ENCODE results near the gene CPLX4. TPM values are rescaled to one million over a fixed set of nuclear protein-coding genes. Genes with fewer than 3 reads are reported as not detected.

Gene CPLX4
- total RNA-seq (0.05 TPM), polyA plus RNA-seq (0.05 TPM)
- long read RNA-seq, donor 1 = 0 reads
- long read RNA-seq, donor 2 = 0 reads
- long read RNA-seq, donor 3 = 0 reads
- long read RNA-seq, donor 4 = 0 reads
- long read RNA-seq, donor 5 = 0 reads
- long read RNA-seq, donor 6 = 0 reads
- long read RNA-seq, donor 7 = 0 reads
- long read RNA-seq, donor 8 = 0 reads
- long read RNA-seq, donor 9 = 0 reads
- long read RNA-seq, donor 10 = 0 reads

GRCh38 chr18:59318460-59319050 lies at the start of gene CPLX4:
Gene CPLX4 (minus strand): TSS chr18:59318649. CDS start chr18:59318462, 187 bp downstream.
- Histone ChIP-seq H3K27ac (ENCODE audit: low read depth in 1 of 2, low read length in 1 of 2) (no peak within 1 kb of the TSS), H3K4me1 (ENCODE audit: control insufficient read depth in 2 of 2, insufficient read depth in 2 of 2, low read length in 2 of 2) (no peaks in the 10 kb centered on the region), H3K27me3 (ENCODE audit: control insufficient read depth in 2 of 2, insufficient read depth in 1 of 2, low read length in 1 of 2) (no peaks in the 10 kb centered on the region), H3K4me3 (ENCODE audit: low read length in 2 of 2) (no peak within 1 kb of the TSS), H3K36me3 (ENCODE audit: control insufficient read depth in 2 of 2, insufficient read depth in 2 of 2, low read length in 1 of 2) (no peaks in the 10 kb centered on the region), H3K9me3 (ENCODE audit: control insufficient read depth in 2 of 2, insufficient read depth in 1 of 2, low read length in 1 of 2) (no peaks in the 10 kb centered on the region)
- no peak for DNase-seq (ENCODE audit: low read depth in 6 of 9, low spot score in 9 of 9)
- 97% methylated on average over 4 of the region's 4 CpGs for WGBS

GRCh38 chr18:59360381-59360780 lies 41.9 kb upstream of the CPLX4 start:
- Histone ChIP-seq H3K27me3 (ENCODE audit: control insufficient read depth in 2 of 2, insufficient read depth in 1 of 2, low read length in 1 of 2) (peaks cover 5 to 7% of the 10 kb centered on the region in 2 donors), H3K27ac (ENCODE audit: low read depth in 1 of 2, low read length in 1 of 2) (no peak overlapping the region), H3K9me3 (ENCODE audit: control insufficient read depth in 2 of 2, insufficient read depth in 1 of 2, low read length in 1 of 2) (no peaks in the 10 kb centered on the region), H3K4me3 (ENCODE audit: low read length in 2 of 2) (no peak overlapping the region), H3K4me1 (ENCODE audit: control insufficient read depth in 2 of 2, insufficient read depth in 2 of 2, low read length in 2 of 2) (peaks cover 4% of the 10 kb centered on the region in 2 donors), H3K36me3 (ENCODE audit: control insufficient read depth in 2 of 2, insufficient read depth in 2 of 2, low read length in 1 of 2) (peaks cover under 1 to 1% of the 10 kb centered on the region in 2 donors)
- 98% methylated on average over 3 of the region's 3 CpGs for WGBS
- no peak for DNase-seq (ENCODE audit: low read depth in 6 of 9, low spot score in 9 of 9)

- DNase-seq (ENCODE audit: low read depth in 6 of 9, low spot score in 9 of 9) = peak in 1 of 9 donors; percentile 27
- Histone ChIP-seq H3K4me3 (ENCODE audit: low read length in 2 of 2) (peak overlapping the region; percentile 74 to 83), H3K9me3 (ENCODE audit: control insufficient read depth in 2 of 2, insufficient read depth in 1 of 2, low read length in 1 of 2) (no peaks in the 10 kb centered on the region), H3K36me3 (ENCODE audit: control insufficient read depth in 2 of 2, insufficient read depth in 2 of 2, low read length in 1 of 2) (peaks cover 3 to 8% of the 10 kb centered on the region in 2 donors), H3K27ac (ENCODE audit: low read depth in 1 of 2, low read length in 1 of 2) (peak overlapping the region in 1 of 2 donors; percentile 59), H3K27me3 (ENCODE audit: control insufficient read depth in 2 of 2, insufficient read depth in 1 of 2, low read length in 1 of 2) (peaks cover 5 to 7% of the 10 kb centered on the region in 2 donors), H3K4me1 (ENCODE audit: control insufficient read depth in 2 of 2, insufficient read depth in 2 of 2, low read length in 2 of 2) (peaks cover 4% of the 10 kb centered on the region in 2 donors)
- 12% methylated on average over 4 of the region's 4 CpGs for WGBS
Observed at GRCh38 chr18:59359576-59359952, 41.1 kb upstream of the CPLX4 start.

- Histone ChIP-seq H3K4me3 (ENCODE audit: low read length in 2 of 2) (peak within 1 kb of the TSS; percentile 74 to 83), H3K4me1 (ENCODE audit: control insufficient read depth in 2 of 2, insufficient read depth in 2 of 2, low read length in 2 of 2) (peaks cover 4% of the 10 kb centered on the region in 2 donors), H3K9me3 (ENCODE audit: control insufficient read depth in 2 of 2, insufficient read depth in 1 of 2, low read length in 1 of 2) (no peaks in the 10 kb centered on the region), H3K27ac (ENCODE audit: low read depth in 1 of 2, low read length in 1 of 2) (peak within 1 kb of the TSS; percentile 84 to 92), H3K36me3 (ENCODE audit: control insufficient read depth in 2 of 2, insufficient read depth in 2 of 2, low read length in 1 of 2) (peaks cover 3 to 11% of the 10 kb centered on the region in 2 donors), H3K27me3 (ENCODE audit: control insufficient read depth in 2 of 2, insufficient read depth in 1 of 2, low read length in 1 of 2) (peaks cover 5 to 7% of the 10 kb centered on the region in 2 donors)
- peak; percentile 68 to 95 (median 89) for DNase-seq (ENCODE audit: low read depth in 6 of 9, low spot score in 9 of 9)
- WGBS = under 1% methylated on average over 76 of the region's 76 CpGs
Observed at GRCh38 chr18:59358712-59359575, 40.5 kb upstream of the CPLX4 start, which contains the start of gene LMAN1. Gene LMAN1 (minus strand): TSS chr18:59359265. CDS start chr18:59359244, 21 bp downstream.

- Histone ChIP-seq H3K27me3 (ENCODE audit: control insufficient read depth in 2 of 2, insufficient read depth in 1 of 2, low read length in 1 of 2) (peaks cover 5 to 7% of the 10 kb centered on the region in 2 donors), H3K27ac (ENCODE audit: low read depth in 1 of 2, low read length in 1 of 2) (peak overlapping the region; percentile 84 to 92), H3K4me3 (ENCODE audit: low read length in 2 of 2) (peak overlapping the region; percentile 74 to 83), H3K4me1 (ENCODE audit: control insufficient read depth in 2 of 2, insufficient read depth in 2 of 2, low read length in 2 of 2) (peaks cover 4% of the 10 kb centered on the region in 2 donors), H3K9me3 (ENCODE audit: control insufficient read depth in 2 of 2, insufficient read depth in 1 of 2, low read length in 1 of 2) (no peaks in the 10 kb centered on the region), H3K36me3 (ENCODE audit: control insufficient read depth in 2 of 2, insufficient read depth in 2 of 2, low read length in 1 of 2) (peaks cover 3 to 16% of the 10 kb centered on the region in 2 donors)
- 1% methylated on average over 8 of the region's 8 CpGs for WGBS
- peak in 3 of 9 donors; percentile 2 to 45 (median 3) for DNase-seq (ENCODE audit: low read depth in 6 of 9, low spot score in 9 of 9)
Observed at GRCh38 chr18:59358414-59358711, 39.9 kb upstream of the CPLX4 start.

- H3K4me1 ChIP-seq (ENCODE audit: control insufficient read depth in 2 of 2, insufficient read depth in 2 of 2, low read length in 2 of 2) = peaks cover 4% of the 10 kb centered on the region in 2 donors
- peak overlapping the region; percentile 74 to 83 for H3K4me3 ChIP-seq (ENCODE audit: low read length in 2 of 2)
- WGBS = 50% methylated on average over 4 of the region's 4 CpGs
- no peaks in the 10 kb centered on the region for H3K9me3 ChIP-seq (ENCODE audit: control insufficient read depth in 2 of 2, insufficient read depth in 1 of 2, low read length in 1 of 2)
- H3K36me3 ChIP-seq (ENCODE audit: control insufficient read depth in 2 of 2, insufficient read depth in 2 of 2, low read length in 1 of 2) = peaks cover 6 to 21% of the 10 kb centered on the region in 2 donors
- H3K27me3 ChIP-seq (ENCODE audit: control insufficient read depth in 2 of 2, insufficient read depth in 1 of 2, low read length in 1 of 2) = peaks cover 5 to 7% of the 10 kb centered on the region in 2 donors
- peak in 5 of 9 donors; percentile 0 to 44 (median 18) for DNase-seq (ENCODE audit: low read depth in 6 of 9, low spot score in 9 of 9)
- H3K27ac ChIP-seq (ENCODE audit: low read depth in 1 of 2, low read length in 1 of 2) = peak overlapping the region in 1 of 2 donors; percentile 84
Observed at GRCh38 chr18:59357928-59358327, 39.5 kb upstream of the CPLX4 start.

- no peak overlapping the region for H3K4me3 ChIP-seq (ENCODE audit: low read length in 2 of 2)
- 98% methylated on average over 2 of the region's 2 CpGs for WGBS
- H3K27me3 ChIP-seq (ENCODE audit: control insufficient read depth in 2 of 2, insufficient read depth in 1 of 2, low read length in 1 of 2) = no peaks in the 10 kb centered on the region
- no peak overlapping the region for H3K27ac ChIP-seq (ENCODE audit: low read depth in 1 of 2, low read length in 1 of 2)
- peaks cover 4% of the 10 kb centered on the region in 2 donors for H3K4me1 ChIP-seq (ENCODE audit: control insufficient read depth in 2 of 2, insufficient read depth in 2 of 2, low read length in 2 of 2)
- H3K9me3 ChIP-seq (ENCODE audit: control insufficient read depth in 2 of 2, insufficient read depth in 1 of 2, low read length in 1 of 2) = no peaks in the 10 kb centered on the region
- H3K36me3 ChIP-seq (ENCODE audit: control insufficient read depth in 2 of 2, insufficient read depth in 2 of 2, low read length in 1 of 2) = peaks cover 21 to 43% of the 10 kb centered on the region in 2 donors
- DNase-seq (ENCODE audit: low read depth in 6 of 9, low spot score in 9 of 9) = no peak
Observed at GRCh38 chr18:59354731-59355130, 36.3 kb upstream of the CPLX4 start.

GRCh38 chr18:59353079-59353680 lies 34.7 kb upstream of the CPLX4 start:
- Histone ChIP-seq H3K9me3 (ENCODE audit: control insufficient read depth in 2 of 2, insufficient read depth in 1 of 2, low read length in 1 of 2) (no peaks in the 10 kb centered on the region), H3K27me3 (ENCODE audit: control insufficient read depth in 2 of 2, insufficient read depth in 1 of 2, low read length in 1 of 2) (no peaks in the 10 kb centered on the region), H3K4me3 (ENCODE audit: low read length in 2 of 2) (no peak overlapping the region), H3K4me1 (ENCODE audit: control insufficient read depth in 2 of 2, insufficient read depth in 2 of 2, low read length in 2 of 2) (no peaks in the 10 kb centered on the region), H3K27ac (ENCODE audit: low read depth in 1 of 2, low read length in 1 of 2) (no peak overlapping the region), H3K36me3 (ENCODE audit: control insufficient read depth in 2 of 2, insufficient read depth in 2 of 2, low read length in 1 of 2) (peaks cover 21 to 54% of the 10 kb centered on the region in 2 donors)
- WGBS = 95% methylated on average over 4 of the region's 4 CpGs
- no peak for DNase-seq (ENCODE audit: low read depth in 6 of 9, low spot score in 9 of 9)

Data from thymus (tissue), 14 donors.